Forelimb muscle (tissue), 1 donor: ENCODE measurements around the gene HIVEP3. TPM values are rescaled to one million over a fixed set of nuclear protein-coding genes. Genes with fewer than 3 reads are reported as not detected.

Source experiments
- DNase-seq: peaks from one replicate; pipeline ENCODE4 v3.0.0-alpha.2; 2013; ENCODE audit warnings: low read depth
- polyA plus RNA-seq: library from polyadenylated mRNA; unstranded; fragments of 120-200 nt; gene quantifications from one replicate; pipeline ENCODE4 v1.2.1, GENCODE V29; 2013; ENCODE audit not compliant: insufficient read length

The HIVEP3 gene
- polyA plus RNA-seq, 1 donor: 2.1 TPM

DNA sequence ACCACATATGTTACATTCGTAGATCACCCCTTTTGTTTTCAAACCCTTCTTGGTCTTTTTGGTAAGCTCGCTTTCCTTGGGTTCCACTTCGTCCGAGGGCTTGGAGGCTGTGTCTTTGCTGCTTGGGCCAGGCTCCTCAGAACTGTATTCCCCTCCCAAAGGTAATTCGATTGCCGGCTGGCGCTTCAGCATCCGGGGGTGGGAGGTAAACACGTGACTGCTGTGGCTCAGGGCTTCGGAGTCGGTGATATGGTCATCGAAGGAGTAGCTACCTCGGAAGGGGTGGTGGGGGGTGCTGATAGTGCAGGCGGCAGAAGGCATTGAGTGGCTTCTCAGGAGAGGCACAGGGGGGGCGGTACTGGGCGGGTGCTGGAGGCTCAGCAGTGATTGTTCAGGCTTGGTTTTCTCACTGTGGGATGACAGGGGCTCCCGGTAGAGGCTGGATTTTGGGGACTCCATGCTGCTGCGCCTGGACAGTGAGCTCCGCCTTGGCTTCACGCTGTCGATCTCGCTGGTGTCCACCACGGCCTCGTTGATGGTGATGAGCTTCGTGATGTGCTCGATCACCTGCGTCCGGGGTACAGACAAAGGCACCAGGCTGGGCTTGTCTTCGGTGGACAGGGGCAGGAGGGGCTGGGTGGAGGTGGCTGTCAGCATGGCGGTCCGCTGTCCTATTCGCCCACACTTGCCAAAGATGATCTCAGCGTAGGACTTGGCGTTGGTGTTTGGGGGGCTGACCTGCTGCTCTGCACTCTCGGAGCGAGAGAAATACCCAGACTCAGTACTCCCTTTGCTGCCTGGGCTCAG is 335.7 kb downstream of the HIVEP3 start:
- DNase-seq: no peak

DNA sequence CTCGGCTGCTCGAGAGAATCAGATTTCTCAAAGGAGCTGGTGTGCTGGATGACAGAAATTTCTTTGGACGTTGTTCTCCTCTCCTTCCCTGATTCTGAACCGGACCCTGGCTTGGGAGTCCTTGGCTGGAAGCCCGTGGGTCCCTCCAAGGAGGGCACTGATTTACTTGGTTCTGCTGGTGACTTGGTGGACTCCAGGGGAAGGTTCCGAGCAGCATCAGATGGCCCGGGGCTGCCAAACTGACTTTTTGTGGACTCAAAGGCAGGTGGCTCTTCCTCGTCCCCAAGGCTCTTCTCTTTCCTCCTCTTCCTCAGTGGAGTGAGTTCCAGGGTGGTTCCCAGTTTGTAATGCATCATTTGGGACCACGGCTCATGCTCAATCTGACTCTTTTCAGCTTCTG is 336.4 kb downstream of the HIVEP3 start:
- DNase-seq: no peak

DNA sequence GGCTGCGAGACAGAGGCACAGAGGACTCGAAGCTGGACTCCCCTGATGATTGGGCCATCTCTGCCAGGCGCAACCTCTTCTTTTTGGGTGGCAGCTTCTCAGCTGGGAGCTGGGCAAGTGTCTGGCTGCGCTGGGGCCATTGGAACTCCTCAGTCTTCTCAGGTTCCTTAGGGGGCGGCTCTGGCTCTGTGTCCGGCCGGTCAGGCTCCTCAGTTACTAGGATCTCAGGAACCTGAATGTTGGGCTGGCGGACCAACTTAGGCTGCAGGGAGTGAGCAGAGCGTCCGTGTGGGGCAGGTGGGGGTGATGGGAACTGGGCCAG is 336.8 kb downstream of the HIVEP3 start:
- DNase-seq: no peak

GRCh38 chr1:41581216-41582003 is 337.3 kb downstream of the HIVEP3 start:
- no peak for DNase-seq

GRCh38 chr1:41580520-41581172 is 338.1 kb downstream of the HIVEP3 start:
- DNase-seq: no peak

- DNase-seq: no peak
Measured at GRCh38 chr1:41580021-41580420, 338.7 kb downstream of the HIVEP3 start.

DNA sequence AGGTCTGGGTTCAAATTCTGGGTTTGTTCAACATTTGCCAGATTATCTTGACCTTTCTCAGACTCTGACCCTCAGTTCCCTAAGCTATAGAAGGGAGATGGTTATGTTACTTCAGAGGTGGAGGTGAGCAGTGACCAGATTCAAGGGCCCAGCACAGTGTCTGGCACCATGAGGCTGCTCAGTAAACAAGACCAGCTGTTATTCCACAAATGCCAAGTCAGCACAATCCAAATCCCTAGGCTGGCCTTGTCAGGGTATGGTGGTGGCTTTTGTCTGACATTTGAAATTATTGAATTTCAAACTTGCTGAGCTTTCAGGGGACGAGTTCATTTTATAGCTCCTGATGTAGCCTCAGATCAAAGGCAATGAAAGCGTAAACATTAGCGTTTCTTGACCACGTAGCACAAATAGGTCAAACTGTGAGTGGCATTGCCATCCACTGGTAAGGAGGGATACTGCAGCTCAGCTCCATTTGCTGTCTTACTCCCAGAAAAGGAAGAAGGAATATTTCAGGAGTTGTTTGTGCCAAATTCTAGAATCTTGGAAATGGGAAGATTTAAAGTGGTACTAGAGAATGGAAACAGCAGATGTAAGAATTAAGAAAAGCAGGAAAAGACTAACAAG is 339.9 kb downstream of the HIVEP3 start:
- no peak for DNase-seq

GRCh38 chr1:41576620-41577019 is 342.1 kb downstream of the HIVEP3 start:
- DNase-seq: no peak

DNA sequence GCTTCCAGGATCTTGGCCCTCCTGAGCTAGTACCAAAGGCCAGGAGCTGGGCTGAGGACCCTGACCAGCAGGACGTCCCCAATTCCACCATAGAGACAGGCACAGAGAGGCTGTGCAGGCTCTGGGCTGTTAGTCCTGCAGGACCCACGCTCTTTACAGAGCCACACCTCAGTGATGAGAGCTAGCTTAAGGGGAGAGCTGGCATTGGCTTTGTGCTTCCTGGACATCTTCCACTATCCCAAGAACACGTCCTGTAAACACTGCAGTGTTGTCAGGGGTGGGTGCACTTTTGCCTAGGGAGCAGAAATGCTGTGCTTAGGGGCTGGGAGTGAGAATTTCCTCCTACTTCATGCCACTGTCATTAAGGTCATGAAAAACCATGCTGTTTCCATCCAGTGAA is 342.5 kb downstream of the HIVEP3 start:
- DNase-seq: no peak

- DNase-seq: no peak
Measured at GRCh38 chr1:41574842-41575241, 343.9 kb downstream of the HIVEP3 start.

- DNase-seq: peak; percentile 62
Measured at GRCh38 chr1:41573785-41574713, 344.7 kb downstream of the HIVEP3 start.

GRCh38 chr1:41573194-41573593 is 345.5 kb downstream of the HIVEP3 start:
- no peak for DNase-seq

DNA sequence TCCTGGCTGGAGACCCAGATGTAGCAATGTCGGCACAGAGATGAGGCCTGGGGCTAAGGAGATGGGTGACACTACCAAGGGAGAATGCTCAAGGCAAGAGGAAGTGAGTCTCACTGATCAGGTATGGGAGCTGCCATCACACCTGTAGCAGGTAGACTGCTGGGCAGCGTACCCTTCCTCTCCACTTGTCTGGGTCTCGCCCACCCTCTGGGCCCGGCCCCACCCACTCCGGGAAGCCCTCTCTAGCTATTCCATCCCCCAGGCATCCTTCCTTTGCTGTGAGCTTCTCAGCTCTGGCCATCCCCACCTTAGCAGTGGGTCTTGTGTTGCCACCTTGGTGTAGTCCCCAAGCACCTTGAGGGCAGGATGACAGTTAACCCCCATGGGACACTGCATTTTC is 346.5 kb downstream of the HIVEP3 start:
- no peak for DNase-seq

DNA sequence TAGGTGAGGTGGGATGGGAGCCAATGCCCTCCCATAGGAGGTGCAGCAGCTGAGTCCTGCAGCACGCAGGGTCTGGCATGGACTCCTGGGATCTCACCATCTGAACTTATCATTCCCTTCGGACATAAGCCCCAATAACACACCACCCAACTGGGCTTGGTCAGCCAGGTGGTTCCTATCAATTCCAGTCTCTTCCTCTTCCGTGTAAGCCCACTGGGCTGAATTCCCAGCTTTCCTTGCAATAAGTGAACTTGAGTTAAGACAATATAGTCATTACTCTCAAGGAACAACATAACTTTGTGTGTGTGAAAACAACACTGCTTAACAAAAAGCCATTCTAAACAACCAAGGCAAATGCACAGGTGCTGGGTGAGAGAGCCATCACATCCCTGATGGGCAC is 347.7 kb downstream of the HIVEP3 start:
- no peak for DNase-seq

DNA sequence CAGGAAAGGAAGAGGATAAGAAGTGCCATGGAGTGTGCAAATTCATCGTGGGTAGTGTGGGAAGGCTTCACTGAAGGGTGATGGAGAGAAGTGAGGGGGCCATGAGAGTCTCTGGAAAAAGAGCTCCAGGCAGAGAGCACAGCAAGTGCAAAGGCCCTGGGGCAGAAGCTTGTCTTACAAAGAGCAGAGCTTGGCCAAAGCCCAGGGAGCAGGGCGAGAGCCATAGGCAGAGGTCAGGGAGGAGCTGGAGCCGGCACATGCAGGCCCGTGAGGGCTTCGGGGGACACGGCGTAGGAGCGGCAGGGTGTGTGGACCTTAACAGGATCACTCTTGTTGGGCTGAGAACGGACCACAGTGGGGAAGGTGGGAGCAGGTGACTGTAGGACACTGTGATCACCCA is 350.5 kb downstream of the HIVEP3 start:
- DNase-seq: no peak

DNA sequence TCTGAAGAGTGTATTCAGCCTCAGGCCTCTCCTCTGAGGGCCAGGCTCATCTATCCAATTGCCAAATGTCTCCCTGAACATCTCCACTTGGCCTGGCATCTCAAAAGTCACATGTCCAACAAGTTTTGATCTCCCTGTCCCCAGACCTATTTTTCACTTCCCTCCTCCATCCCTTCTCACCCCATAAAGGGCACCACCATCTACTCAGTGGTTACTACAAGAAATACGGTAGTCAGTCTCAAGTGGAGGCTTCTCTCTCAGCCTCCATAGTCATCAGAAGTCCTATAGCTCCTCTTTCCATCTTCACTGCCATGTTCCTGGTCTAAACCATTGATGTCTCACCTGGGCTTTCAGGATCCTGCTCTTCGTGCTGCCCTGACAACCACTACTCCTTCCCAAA is 351.8 kb downstream of the HIVEP3 start:
- DNase-seq: no peak

GRCh38 chr1:41566274-41566885 is 352.3 kb downstream of the HIVEP3 start:
- no peak for DNase-seq

DNA sequence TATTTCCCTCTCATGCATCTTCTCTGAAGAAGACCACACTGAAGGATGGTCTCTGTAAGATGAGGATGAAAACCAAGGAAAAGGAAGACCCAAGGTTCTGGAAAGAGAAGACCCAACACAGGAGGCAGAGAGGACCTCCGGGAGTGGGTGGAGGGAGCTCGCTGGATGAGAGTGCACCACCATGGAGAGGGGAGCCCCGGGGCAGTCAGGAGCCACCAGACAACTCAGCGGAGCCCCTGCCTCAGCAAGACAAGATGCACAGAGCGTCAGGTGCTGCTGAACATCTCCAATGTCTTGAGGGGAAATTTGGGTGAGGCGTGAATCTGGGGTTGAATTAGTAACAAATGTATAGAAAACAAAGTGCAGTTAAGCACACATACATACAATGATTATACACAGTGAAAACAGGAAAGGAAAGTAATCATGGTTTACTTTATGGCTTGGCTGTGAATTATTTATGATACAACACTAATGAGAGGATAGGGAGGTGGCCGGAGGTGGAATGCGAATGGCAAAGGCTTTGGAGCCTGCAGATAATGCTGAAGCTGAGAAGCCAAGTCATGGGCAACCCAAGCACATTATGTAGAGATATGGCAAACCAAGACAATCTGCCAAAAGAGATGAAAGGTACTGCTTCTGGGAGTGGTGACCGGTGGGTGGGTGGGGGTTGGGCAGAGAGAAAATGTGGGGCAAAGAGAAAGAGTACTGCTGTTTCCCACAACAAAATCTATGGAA is 353.8 kb downstream of the HIVEP3 start:
- no peak for DNase-seq

DNA sequence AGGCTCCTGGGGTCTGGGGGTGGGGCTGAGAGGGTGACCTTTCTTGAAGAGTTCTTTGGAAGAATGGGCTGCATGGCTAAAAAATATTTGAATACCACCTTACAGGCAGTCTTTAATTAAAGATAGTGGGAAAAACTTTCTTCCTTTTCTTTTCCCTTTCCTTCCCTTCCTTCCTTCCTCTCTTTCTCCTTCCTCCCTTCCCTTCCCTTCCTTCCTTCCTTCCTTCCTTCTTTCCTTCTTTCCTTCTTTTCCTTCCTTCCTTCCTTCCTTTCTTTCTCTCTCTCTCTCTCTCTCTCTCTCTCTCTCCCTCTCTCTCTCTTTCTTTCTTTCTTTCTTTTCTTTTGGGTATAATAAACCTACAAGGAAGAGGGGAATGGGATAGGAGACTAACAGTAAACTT is 356.4 kb downstream of the HIVEP3 start:
- DNase-seq: no peak

DNA sequence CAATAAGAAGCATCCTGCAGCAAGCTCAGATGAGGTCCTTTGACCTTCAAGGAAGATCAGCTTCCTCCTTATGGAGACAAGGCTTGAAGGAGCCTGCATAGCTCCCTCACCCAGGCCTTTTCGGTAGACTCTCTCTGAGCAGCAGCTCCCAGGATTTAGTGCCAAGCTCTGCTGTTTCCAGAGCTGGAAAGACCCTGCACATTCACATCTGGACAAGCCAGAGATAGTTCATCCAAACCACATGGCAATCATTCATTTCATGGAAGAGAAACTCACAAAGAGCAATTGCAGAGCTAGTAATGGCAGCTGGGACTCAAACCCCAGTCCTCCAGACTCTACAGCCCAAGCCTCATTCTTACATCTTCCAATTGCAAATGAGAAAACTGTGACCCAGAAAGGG is 357.8 kb downstream of the HIVEP3 start:
- DNase-seq: no peak
